Body of pancreas (tissue), 4 donors: ENCODE results near the gene RGS8. TPM values are rescaled to one million over a fixed set of nuclear protein-coding genes. Genes with fewer than 3 reads are reported as not detected.

Experiments
- ATAC-seq: fragments of 150-250 bp; one replicate; pipeline ENCODE4 v1.9.1; 2016
- DNase-seq, 4 donors: peaks; one replicate each; pipeline ENCODE4 v3.0.0-alpha.2; 2019
- H3K27ac ChIP-seq, 4 donors: fragments of 200-600 bp; sonication (generic); 1 replicate in 3 of 4; 2 replicates in 1 of 4; pipeline versions ENCODE4 v1.5.1 to v1.6.1; 2016 to 2019; ENCODE audit warnings: mild to moderate bottlenecking in 1 of 4, mixed read lengths in 1 of 4, moderate library complexity in 1 of 4
- H3K27me3 ChIP-seq, 2 donors: fragments of 200-600 bp; sonication (generic); one replicate each; pipeline ENCODE4 v1.6.0; 2016; ENCODE audit warnings: mild to moderate bottlenecking in 1 of 2
- H3K36me3 ChIP-seq, 2 donors: fragments of 200-600 bp; sonication (generic); replicated peaks in 1 of 2; 2 replicates each; pipeline ENCODE4 v1.5.1; 2016; ENCODE audit warnings: low read depth in 2 of 2; ENCODE audit not compliant: insufficient read depth in 1 of 2
- H3K4me1 ChIP-seq: fragments of 200-600 bp; sonication (generic); one replicate; pipeline ENCODE4 v1.6.0; 2016
- H3K4me3 ChIP-seq, 2 donors: fragments of 200-600 bp; sonication (generic); 1 replicate in 1 of 2; 2 replicates in 1 of 2; pipeline ENCODE4 v1.5.1; 2016 to 2019
- H3K9me3 ChIP-seq, 3 donors: fragments of 200-600 bp; sonication (generic); 1 replicate in 2 of 3; 2 replicates in 1 of 3; pipeline ENCODE4 v1.5.1; 2016
- POLR2A ChIP-seq, 3 donors: fragments of 450-650 bp; IDR thresholded peaks; one replicate each; pipeline ENCODE4 v1.6.1; 2016; ENCODE audit warnings: antibody characterized with exemption in 3 of 3, mild to moderate bottlenecking in 2 of 3
- WGBS, 2 donors: methylation state at CpG; one replicate each; pipeline ENCODE4 v1.1.5; 2017; 5-methylcytosine and 5-hydroxymethylcytosine counted together
- intact Hi-C: fragments of 100-400 bp; cut with DNase I; formaldehyde crosslinking; loops from one replicate; pipeline ENCODE4 v1.15.1; 2023
- total RNA-seq, 2 donors: library from RNA; depleted of rRNA; stranded (reverse); fragments of >200 nt; gene quantifications; one replicate each; pipeline ENCODE4 v1.1.0, GENCODE V29; 2016
- TF ChIP-seq, protein P1 (sequence below), 7 experiments: fragments of 450-650 bp in 4 of 7; fragments of 200-600 bp in 3 of 7; sonication (generic) in 3 of 7; IDR thresholded peaks; one replicate each; pipeline ENCODE4 v1.5.1; 2016 to 2019; ENCODE audit warnings: antibody characterized with exemption in 7 of 7

The RGS8 gene
- total RNA-seq, 2 donors from 2014 or later = not detected

DNA sequence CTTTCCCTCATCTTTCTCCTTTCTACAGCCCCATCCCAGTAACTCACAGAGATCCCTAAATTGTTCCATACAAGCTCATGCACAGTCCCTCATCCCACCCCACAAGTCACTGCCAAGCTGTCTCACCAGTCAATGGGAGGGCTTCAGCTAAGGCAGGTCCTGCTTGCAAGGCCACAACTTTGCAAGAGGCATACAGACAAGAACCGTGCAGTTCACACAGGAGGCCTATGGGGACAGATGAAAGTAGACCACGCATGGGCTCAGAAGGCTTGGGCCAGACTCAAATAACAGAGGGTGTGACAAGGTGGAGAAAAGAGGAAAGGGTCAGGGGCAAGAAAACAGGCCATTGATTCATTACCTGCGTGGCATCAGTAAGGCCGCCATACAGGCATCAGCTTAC is 15.1 kb downstream of the RGS8 start:
- no peak for ATAC-seq
- no peaks in the 10 kb centered on the region for H3K36me3 ChIP-seq
- TF ChIP-seq POLR2A (IDR thresholded peaks at IDR 0.05) = no peak
- TF ChIP-seq, protein P1, sequence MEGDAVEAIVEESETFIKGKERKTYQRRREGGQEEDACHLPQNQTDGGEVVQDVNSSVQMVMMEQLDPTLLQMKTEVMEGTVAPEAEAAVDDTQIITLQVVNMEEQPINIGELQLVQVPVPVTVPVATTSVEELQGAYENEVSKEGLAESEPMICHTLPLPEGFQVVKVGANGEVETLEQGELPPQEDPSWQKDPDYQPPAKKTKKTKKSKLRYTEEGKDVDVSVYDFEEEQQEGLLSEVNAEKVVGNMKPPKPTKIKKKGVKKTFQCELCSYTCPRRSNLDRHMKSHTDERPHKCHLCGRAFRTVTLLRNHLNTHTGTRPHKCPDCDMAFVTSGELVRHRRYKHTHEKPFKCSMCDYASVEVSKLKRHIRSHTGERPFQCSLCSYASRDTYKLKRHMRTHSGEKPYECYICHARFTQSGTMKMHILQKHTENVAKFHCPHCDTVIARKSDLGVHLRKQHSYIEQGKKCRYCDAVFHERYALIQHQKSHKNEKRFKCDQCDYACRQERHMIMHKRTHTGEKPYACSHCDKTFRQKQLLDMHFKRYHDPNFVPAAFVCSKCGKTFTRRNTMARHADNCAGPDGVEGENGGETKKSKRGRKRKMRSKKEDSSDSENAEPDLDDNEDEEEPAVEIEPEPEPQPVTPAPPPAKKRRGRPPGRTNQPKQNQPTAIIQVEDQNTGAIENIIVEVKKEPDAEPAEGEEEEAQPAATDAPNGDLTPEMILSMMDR (IDR thresholded peaks at IDR 0.05) = no peak
- no peaks in the 10 kb centered on the region for H3K9me3 ChIP-seq
- intact Hi-C loops = no loop called here
- no peak overlapping the region for H3K4me3 ChIP-seq
- no peaks in the 10 kb centered on the region for H3K27me3 ChIP-seq
- 87 to 93% methylated on average over 4 of the region's 4 CpGs for WGBS, 2 donors
- no peak for DNase-seq
- H3K27ac ChIP-seq = no peak overlapping the region
- no peaks in the 10 kb centered on the region for H3K4me1 ChIP-seq

GRCh38 chr1:182668521-182669054 is 15.8 kb downstream of the RGS8 start:
- no peak for TF ChIP-seq POLR2A (IDR thresholded peaks at IDR 0.05)
- TF ChIP-seq, protein P1 (IDR thresholded peaks at IDR 0.05) = no peak
- DNase-seq (no peak), ATAC-seq (no peak)
- no peaks in the 10 kb centered on the region for H3K4me1 ChIP-seq
- no peaks in the 10 kb centered on the region for H3K27me3 ChIP-seq
- H3K27ac ChIP-seq = no peak overlapping the region
- H3K4me3 ChIP-seq = no peak overlapping the region
- no peaks in the 10 kb centered on the region for H3K36me3 ChIP-seq
- H3K9me3 ChIP-seq = no peaks in the 10 kb centered on the region
- 88 to 91% methylated on average over 11 of the region's 11 CpGs for WGBS, 2 donors
- intact Hi-C loops = no loop called here

DNA sequence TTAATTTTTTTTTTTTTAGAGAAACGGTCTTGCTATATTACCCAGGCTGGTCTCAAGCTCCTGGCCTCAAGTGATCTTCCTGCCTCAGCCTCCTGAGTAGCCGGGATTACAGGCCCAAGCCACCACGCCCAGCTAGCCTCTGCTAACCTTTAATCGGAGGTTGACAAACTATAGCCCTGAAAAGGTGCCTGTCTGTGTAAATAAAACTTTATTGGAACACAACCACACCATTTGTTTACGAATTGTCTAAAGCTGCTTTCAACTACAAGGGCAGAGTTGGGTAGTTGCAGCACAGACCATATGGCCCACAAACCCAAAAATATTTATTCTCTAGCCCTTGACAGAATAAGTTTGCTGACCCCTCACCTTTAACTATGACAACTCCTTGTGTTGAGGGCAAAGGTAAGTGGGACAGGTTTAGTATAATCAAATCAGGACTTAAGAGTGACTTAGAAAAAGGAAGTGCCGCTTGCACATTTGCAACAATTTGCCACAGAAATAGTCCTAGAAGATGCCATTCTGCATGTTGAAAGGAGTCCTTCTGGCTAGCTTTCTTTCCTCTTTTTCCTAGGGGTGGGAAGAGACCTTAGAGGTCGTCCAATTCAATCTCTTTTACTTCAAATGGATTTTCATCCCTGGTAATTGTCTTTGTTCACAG is 16.4 kb downstream of the RGS8 start:
- Histone ChIP-seq H3K36me3 (no peaks in the 10 kb centered on the region), H3K27ac (no peak overlapping the region), H3K4me1 (no peaks in the 10 kb centered on the region), H3K27me3 (no peaks in the 10 kb centered on the region), H3K4me3 (no peak overlapping the region), H3K9me3 (no peaks in the 10 kb centered on the region)
- TF ChIP-seq POLR2A (IDR thresholded peaks at IDR 0.05) = no peak
- TF ChIP-seq, protein P1 (IDR thresholded peaks at IDR 0.05) = no peak
- DNase-seq = no peak
- intact Hi-C loops = no loop called here
- no peak for ATAC-seq
- WGBS, 2 donors = 81 to 82% methylated on average over 7 of the region's 7 CpGs

DNA sequence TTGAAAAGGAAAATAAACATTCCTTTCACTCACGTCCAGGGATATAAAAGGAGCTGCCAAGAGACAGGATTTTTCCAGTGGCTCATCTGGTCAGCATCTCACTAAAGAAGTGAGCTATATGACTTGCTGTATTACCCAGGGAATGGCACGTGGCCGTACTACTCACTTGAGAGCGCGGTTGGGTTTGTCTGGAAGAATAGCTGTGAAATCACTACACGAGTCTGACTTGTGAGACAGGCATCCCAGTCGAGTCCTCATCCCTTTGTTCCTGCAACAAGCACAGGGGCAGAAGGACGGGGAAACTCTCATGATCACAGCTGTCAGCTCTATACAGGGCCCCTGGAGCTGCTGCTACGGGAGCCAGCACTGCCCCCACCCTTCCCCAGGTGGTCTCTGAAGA is 17.7 kb downstream of the RGS8 start:
- 65 to 71% methylated on average over 9 of the region's 9 CpGs for WGBS, 2 donors
- Histone ChIP-seq H3K9me3 (no peaks in the 10 kb centered on the region), H3K4me3 (no peak overlapping the region), H3K36me3 (no peaks in the 10 kb centered on the region), H3K27ac (no peak overlapping the region), H3K4me1 (no peaks in the 10 kb centered on the region), H3K27me3 (no peaks in the 10 kb centered on the region)
- intact Hi-C loops = no loop called here
- ATAC-seq (no peak), DNase-seq (no peak)
- TF ChIP-seq, protein P1 (IDR thresholded peaks at IDR 0.05) = no peak
- TF ChIP-seq POLR2A (IDR thresholded peaks at IDR 0.05) = no peak

DNA sequence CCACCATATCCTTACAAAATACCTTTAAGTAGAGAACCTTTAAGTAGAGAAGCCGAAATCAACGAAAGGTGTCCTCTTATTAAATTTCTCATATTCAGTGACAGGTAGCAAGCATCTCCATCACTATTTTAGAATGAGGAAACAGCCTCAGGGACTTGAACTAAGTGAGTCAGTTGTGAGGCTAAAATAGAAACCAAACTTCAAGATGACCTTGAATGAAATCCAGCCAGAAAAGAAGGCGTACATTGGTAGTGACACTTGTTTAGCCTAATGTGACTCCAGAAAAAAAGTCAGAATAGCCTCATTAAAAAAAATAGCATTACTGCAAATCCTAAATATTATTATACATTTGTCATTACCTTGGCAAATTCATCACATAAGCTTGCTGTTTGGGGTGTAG is 20.1 kb downstream of the RGS8 start:
- Histone ChIP-seq H3K36me3 (no peaks in the 10 kb centered on the region), H3K9me3 (no peaks in the 10 kb centered on the region), H3K27me3 (no peaks in the 10 kb centered on the region), H3K27ac (no peak overlapping the region), H3K4me3 (no peak overlapping the region), H3K4me1 (no peaks in the 10 kb centered on the region)
- 53 to 61% methylated on average over 3 of the region's 3 CpGs for WGBS, 2 donors
- TF ChIP-seq POLR2A (IDR thresholded peaks at IDR 0.05) = no peak
- TF ChIP-seq, protein P1 (IDR thresholded peaks at IDR 0.05) = no peak
- DNase-seq (no peak), ATAC-seq (no peak)
- intact Hi-C loops = no loop called here
